Measurements from ENCODE around the gene HIRA.

The HIRA gene

DNA sequence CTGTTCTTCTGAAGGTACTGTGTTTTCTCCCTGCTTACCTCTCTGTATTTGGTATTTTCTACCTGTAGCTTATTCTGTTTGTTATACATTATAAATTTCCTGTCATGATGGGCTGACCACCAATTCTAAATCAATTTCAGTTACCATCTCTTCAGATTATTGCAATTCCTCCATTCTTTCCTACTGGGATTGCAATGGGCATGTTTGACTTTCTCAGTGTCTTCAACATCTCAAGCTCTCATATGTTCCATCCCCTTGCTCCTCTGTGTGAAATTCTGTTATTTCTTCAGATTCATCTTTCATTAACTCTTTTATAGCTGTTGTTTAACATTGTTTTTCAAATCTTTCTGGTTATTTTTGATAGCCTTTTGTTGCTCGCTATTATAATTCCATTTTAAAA is 31.5 kb upstream of the HIRA start:
- H3K27ac ChIP-seq = no peak overlapping the region
- no peak for DNase-seq
- no peaks in the 10 kb centered on the region for H3K9me3 ChIP-seq
- intact Hi-C loops (cut with DNase I; ENCODE audit: low total_unique reads) = no loop called here
- no peak overlapping the region for H3K4me3 ChIP-seq
- H3K36me3 ChIP-seq = peaks cover 64 to 90% (median 83%) of the 10 kb centered on the region in 3 donors
- TF ChIP-seq, protein P1, sequence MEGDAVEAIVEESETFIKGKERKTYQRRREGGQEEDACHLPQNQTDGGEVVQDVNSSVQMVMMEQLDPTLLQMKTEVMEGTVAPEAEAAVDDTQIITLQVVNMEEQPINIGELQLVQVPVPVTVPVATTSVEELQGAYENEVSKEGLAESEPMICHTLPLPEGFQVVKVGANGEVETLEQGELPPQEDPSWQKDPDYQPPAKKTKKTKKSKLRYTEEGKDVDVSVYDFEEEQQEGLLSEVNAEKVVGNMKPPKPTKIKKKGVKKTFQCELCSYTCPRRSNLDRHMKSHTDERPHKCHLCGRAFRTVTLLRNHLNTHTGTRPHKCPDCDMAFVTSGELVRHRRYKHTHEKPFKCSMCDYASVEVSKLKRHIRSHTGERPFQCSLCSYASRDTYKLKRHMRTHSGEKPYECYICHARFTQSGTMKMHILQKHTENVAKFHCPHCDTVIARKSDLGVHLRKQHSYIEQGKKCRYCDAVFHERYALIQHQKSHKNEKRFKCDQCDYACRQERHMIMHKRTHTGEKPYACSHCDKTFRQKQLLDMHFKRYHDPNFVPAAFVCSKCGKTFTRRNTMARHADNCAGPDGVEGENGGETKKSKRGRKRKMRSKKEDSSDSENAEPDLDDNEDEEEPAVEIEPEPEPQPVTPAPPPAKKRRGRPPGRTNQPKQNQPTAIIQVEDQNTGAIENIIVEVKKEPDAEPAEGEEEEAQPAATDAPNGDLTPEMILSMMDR (IDR thresholded peaks at IDR 0.05) = no peak
- no peaks in the 10 kb centered on the region for H3K27me3 ChIP-seq
- no peaks in the 10 kb centered on the region for H3K4me1 ChIP-seq

DNA sequence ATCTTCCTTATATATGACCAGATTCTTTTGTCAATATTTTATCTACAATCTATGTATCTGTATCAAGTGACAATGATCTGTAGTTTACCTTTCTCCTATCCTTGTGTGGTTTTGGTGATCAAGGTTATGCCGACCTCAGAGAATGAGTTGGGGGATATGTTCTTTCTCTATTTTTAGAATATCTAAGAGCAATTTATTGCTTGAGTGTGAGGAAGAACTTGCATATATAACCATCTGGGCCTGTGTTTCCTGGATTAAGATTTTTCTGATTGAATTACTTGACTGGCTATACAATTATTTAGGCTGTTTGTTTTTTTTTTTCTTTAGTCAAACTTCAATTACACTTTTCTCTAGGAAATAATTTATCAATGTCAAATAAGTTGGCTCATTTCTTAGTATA is 30.0 kb upstream of the HIRA start:
- Histone ChIP-seq H3K27ac (no peak overlapping the region), H3K27me3 (no peaks in the 10 kb centered on the region), H3K9me3 (no peaks in the 10 kb centered on the region), H3K4me1 (no peaks in the 10 kb centered on the region), H3K36me3 (peaks cover 63 to 90% (median 83%) of the 10 kb centered on the region in 3 donors), H3K4me3 (no peak overlapping the region)
- TF ChIP-seq, protein P1 (IDR thresholded peaks at IDR 0.05) = no peak
- intact Hi-C loops (cut with DNase I; ENCODE audit: low total_unique reads) = no loop called here
- DNase-seq = no peak

DNA sequence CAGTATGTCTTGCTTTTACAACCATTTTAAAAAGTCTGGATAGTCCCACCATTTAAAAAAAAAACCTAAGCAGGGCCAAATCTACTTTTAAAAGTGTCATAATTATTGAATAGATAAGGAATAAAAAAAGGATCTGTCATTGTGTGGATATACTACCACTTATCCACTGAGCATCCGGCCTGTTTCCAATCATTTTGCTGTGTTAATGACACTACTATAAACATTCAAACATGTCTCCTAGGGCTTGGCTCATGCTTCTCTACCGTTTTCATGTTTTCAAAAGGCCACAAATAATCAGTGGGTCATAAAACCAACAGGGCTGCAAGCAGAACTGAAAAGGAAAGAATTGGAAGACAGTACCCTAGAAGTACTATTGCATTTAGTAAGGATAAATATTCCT is 28.5 kb upstream of the HIRA start:
- no peaks in the 10 kb centered on the region for H3K9me3 ChIP-seq
- H3K4me1 ChIP-seq = no peaks in the 10 kb centered on the region
- H3K36me3 ChIP-seq = peaks cover 62 to 90% (median 83%) of the 10 kb centered on the region in 3 donors
- H3K4me3 ChIP-seq = no peak overlapping the region
- no peak overlapping the region for H3K27ac ChIP-seq
- TF ChIP-seq, protein P1 (IDR thresholded peaks at IDR 0.05) = no peak
- no peak for DNase-seq
- H3K27me3 ChIP-seq = no peaks in the 10 kb centered on the region
- intact Hi-C loops (cut with DNase I; ENCODE audit: low total_unique reads) = no loop called here

DNA sequence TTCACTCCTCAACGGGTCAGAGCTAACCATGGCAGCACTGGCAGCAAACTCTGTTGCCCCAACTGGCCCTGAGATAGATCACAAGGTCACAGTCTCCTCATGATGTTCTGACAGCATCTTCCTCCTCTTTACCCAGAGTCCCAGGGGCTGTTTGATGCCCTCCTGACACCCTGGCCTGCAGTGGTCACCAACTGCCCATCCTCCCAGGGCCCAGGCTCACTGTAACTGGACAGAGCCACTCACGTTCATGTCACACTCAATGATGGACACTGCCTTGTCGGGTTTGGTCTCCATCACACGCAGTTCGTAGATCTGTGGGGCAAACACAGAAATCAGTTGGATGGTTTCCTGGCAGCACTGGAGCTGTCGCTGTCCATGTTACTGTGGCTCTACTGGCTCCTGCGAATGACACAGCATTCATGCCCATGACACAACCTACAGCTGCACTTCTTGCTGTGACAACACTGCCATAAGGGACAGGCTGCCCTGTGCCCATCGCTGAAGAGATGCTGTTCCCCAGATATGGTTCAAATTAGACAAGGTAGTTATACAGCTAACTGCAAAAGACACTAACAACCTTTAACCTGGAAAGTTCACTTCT is 26.4 kb upstream of the HIRA start:
- Histone ChIP-seq H3K27me3 (no peaks in the 10 kb centered on the region), H3K36me3 (peaks cover 64 to 94% (median 86%) of the 10 kb centered on the region in 3 donors), H3K27ac (no peak overlapping the region), H3K9me3 (no peaks in the 10 kb centered on the region), H3K4me1 (no peaks in the 10 kb centered on the region), H3K4me3 (no peak overlapping the region)
- intact Hi-C loops (cut with DNase I; ENCODE audit: low total_unique reads) = no loop called here
- TF ChIP-seq, protein P1 (IDR thresholded peaks at IDR 0.05) = no peak
- no peak for DNase-seq

DNA sequence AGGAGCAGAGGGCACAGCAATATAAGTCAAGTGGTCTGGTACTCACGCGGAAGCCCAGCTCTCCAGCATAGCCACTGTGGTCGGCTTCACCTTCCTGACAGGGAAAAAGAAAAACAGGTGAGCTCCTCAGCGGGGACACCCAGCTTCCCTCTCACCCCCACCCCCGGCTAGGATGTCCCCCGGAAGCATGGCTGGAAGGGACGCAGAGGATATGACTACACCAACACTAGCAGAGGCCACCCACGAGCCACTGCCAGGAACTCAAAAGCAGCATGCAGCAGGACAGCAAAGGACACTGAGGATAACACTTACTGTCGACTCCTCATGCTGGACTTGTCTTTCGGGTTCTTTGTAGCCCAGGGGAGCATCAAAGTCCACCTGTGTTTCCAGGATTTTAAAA is 25.0 kb upstream of the HIRA start:
- intact Hi-C loops (cut with DNase I; ENCODE audit: low total_unique reads) = no loop called here
- peaks cover 65 to 96% (median 89%) of the 10 kb centered on the region in 3 donors for H3K36me3 ChIP-seq
- H3K27me3 ChIP-seq = no peaks in the 10 kb centered on the region
- no peaks in the 10 kb centered on the region for H3K4me1 ChIP-seq
- H3K4me3 ChIP-seq = no peak overlapping the region
- TF ChIP-seq, protein P1 (IDR thresholded peaks at IDR 0.05) = no peak
- no peaks in the 10 kb centered on the region for H3K9me3 ChIP-seq
- DNase-seq = no peak
- no peak overlapping the region for H3K27ac ChIP-seq

Measured in tibial artery (tissue), 4 donors.